KOPT-K1 (cell line): ENCODE measurements around the gene SLC13A2.

Experiments
- H3K27ac ChIP-seq: fragments of 200-600 bp; sonication (generic); 2 replicates; pipeline ENCODE4 v1.5.1; 2016; ENCODE audit warnings: antibody characterized with exemption, mild to moderate bottlenecking, low read depth, low read length; ENCODE audit not compliant: poor library complexity, severe bottlenecking
- H3K36me3 ChIP-seq: fragments of 200-600 bp; sonication (generic); 2 replicates; pipeline ENCODE4 v1.5.1; 2017; ENCODE audit warnings: antibody characterized with exemption, mild to moderate bottlenecking, low read length, moderate library complexity; ENCODE audit not compliant: insufficient read depth
- H3K9me3 ChIP-seq: fragments of 200-600 bp; sonication (generic); 2 replicates; pipeline ENCODE4 v1.5.1; 2017; ENCODE audit warnings: antibody characterized with exemption, low read length, mild to moderate bottlenecking; ENCODE audit not compliant: insufficient read depth, poor library complexity, severe bottlenecking

Gene SLC13A2

DNA sequence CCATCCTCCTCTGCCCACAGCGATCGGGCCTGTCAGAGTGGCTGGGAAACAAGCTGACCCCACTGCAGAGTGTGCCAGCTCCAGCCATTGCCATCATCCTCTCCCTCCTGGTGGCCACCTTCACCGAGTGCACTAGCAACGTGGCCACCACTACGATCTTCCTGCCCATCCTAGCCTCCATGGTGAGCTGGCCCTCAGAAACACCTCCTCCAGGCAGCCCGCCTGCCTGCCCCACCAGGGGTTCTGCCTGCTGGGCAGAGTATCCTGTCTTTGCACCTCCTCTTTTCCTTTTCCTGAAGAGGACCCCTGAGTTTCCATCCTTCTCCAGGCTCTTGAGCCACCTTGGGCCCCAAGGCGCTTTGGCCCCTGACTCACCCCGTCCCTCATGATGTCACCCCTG, 22.2 kb downstream of the SLC13A2 start:
- Histone ChIP-seq H3K27ac (no peak overlapping the region), H3K9me3 (no peaks in the 10 kb centered on the region), H3K36me3 (no peaks in the 10 kb centered on the region)

- H3K36me3 ChIP-seq: no peaks in the 10 kb centered on the region
- no peaks in the 10 kb centered on the region for H3K9me3 ChIP-seq
- no peak overlapping the region for H3K27ac ChIP-seq
Observed at GRCh38 chr17:28497931-28498330, 24.5 kb downstream of the SLC13A2 start.

- Histone ChIP-seq H3K9me3 (no peaks in the 10 kb centered on the region), H3K36me3 (no peaks in the 10 kb centered on the region), H3K27ac (no peak overlapping the region)
Observed at GRCh38 chr17:28498652-28499363, 25.4 kb downstream of the SLC13A2 start.

- no peaks in the 10 kb centered on the region for H3K9me3 ChIP-seq
- no peaks in the 10 kb centered on the region for H3K36me3 ChIP-seq
- H3K27ac ChIP-seq: no peak overlapping the region
Observed at GRCh38 chr17:28499364-28499664, 25.9 kb downstream of the SLC13A2 start.

DNA sequence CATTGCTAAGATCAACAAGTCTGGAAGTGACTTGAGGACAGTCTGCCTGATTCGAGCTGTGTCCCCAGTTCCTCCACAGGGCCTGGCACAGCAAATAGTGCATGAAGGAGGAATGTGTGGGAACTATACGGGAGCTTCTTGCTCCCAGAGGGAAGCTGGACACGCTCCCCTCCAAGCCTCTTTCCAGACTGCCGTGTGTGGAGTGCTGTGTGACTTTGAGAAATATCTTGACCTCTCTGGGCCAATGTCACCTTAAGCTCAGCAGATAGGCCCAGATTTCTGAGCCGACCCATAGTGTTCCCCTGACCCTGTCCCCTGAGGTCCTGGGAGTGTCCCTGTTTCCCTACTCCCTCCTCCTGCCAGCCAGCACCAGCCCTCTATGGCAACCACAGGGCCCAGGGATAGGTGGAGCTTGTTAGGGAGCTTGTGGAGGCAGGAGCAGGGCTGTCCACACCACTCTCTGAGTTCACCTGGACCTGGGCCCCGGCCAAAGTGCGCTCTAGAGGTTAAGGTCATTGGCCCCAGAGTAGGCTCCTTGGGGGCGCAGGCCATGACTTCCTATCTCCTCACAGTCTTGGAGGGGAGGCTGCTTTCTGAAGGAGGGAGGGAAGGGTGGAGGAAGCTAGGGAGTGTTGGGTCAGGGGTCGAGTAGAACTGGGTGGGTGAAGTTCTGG, 26.4 kb downstream of the SLC13A2 start:
- Histone ChIP-seq H3K27ac (no peak overlapping the region), H3K9me3 (no peaks in the 10 kb centered on the region), H3K36me3 (no peaks in the 10 kb centered on the region)

GRCh38 chr17:28500712-28501379, 27.4 kb downstream of the SLC13A2 start:
- H3K27ac ChIP-seq: no peak overlapping the region

GRCh38 chr17:28501421-28502284, 28.2 kb downstream of the SLC13A2 start:
- Histone ChIP-seq H3K27ac (no peak overlapping the region), H3K9me3 (no peaks in the 10 kb centered on the region), H3K36me3 (no peaks in the 10 kb centered on the region)

More at GRCh38 chr17:28500712-28501379, 27.4 kb downstream of the SLC13A2 start:
- Histone ChIP-seq H3K9me3 (no peaks in the 10 kb centered on the region), H3K36me3 (no peaks in the 10 kb centered on the region)

GRCh38 chr17:28503420-28503819, 30.0 kb downstream of the SLC13A2 start:
- Histone ChIP-seq H3K9me3 (no peaks in the 10 kb centered on the region), H3K36me3 (no peaks in the 10 kb centered on the region), H3K27ac (no peak overlapping the region)

GRCh38 chr17:28505986-28506665, 32.7 kb downstream of the SLC13A2 start, which contains the start of gene FOXN1:
FOXN1 (plus strand) TSS chr17:28506348; CDS start chr17:28523970, 17,622 bp downstream.
- no peaks in the 10 kb centered on the region for H3K36me3 ChIP-seq
- H3K9me3 ChIP-seq: no peaks in the 10 kb centered on the region
- H3K27ac ChIP-seq: no peak within 1 kb of the TSS

DNA sequence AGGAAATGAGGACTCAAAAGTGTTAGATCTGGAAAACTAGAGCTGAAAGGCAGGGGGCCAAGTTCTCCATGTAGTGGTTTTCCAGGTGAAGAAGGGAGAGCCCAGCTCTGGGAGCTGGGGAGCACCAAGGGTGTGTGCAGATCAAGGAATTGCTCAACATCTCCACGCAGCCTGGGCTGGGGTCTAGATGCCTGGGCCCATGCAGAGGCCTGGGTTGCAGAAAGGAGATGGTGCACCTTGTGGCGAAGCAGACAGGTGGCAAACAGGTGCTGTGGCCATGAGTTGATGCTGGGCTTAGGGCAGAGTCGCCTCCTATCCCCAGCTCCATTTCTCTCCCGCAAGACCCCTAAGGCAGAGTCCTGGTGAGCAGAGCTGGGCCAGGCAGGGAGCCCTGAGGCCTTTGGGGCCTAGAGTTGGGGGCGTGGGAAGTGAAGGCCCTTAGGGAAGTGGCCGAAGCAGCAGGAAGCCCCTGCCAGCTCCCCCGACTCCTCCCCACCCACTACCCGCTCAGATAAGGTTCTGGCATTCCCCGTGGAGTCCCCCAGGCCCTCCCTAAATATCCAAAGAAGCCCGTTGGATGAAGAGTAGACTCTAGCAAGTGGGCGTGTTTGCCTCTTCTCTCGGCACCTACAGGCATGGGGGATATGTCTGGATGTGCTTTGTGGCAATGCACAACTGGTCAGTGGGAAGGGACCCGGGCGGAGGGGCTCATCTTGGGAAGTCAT, 33.5 kb downstream of the SLC13A2 start:
- Histone ChIP-seq H3K36me3 (no peaks in the 10 kb centered on the region), H3K9me3 (no peaks in the 10 kb centered on the region), H3K27ac (no peak overlapping the region)

DNA sequence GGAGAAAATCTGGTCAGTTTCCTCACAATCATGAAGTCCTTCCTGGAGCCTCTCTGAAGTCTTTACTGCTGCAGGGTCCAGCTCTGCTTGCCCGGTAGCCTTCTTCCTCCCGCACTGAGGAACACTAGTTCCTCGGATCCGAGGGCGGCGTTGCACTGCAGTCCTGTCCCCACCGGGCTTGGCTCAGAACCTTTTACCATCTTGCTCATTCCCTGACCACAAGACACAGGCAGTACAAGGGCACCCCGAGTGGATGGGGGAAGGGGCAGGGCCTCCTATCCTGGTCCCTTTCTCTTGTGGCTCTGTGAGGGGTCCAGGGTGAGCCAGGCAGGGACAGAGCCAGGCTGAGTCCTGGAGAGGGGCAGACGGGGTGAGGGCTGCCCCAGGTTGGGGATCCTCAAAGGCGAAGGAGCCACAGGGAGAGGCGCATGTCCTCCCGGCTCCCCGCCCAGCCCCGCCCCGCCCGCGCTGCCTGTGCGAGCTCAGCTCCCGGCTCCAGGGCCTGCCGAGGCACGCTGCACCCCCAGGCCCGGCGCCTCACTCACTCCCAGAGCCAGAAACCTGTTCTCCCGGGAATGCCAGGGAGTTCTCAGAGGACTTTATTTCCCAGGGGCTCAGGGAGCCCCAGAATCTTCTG, 34.2 kb downstream of the SLC13A2 start:
- Histone ChIP-seq H3K27ac (no peak overlapping the region), H3K9me3 (no peaks in the 10 kb centered on the region), H3K36me3 (no peaks in the 10 kb centered on the region)

- H3K9me3 ChIP-seq: no peaks in the 10 kb centered on the region
- no peak overlapping the region for H3K27ac ChIP-seq
- H3K36me3 ChIP-seq: no peaks in the 10 kb centered on the region
Observed at GRCh38 chr17:28508211-28508724, 34.8 kb downstream of the SLC13A2 start.

DNA sequence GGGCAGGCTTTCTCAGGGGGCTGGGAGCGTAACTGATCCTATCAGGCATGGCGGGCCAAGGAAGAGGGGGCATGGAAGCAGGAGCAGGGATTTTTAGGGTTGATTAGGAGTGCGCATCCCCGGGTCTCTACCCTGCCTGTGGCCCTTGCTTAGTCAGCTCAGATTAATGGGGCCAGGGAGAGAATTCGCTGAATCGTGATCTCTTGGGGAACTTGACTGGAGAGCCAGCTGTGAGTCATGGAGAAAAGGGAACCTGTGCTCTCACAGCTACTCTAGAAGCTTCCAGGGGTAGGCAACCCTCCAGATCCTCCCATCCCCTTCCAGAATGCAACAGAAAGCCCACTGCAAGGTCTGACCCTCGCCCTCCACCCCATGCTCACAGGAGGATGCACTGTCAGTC, 36.3 kb downstream of the SLC13A2 start:
- Histone ChIP-seq H3K36me3 (no peaks in the 10 kb centered on the region), H3K27ac (no peak overlapping the region)

More for the DNA sequence above, 36.3 kb downstream of the SLC13A2 start:
- H3K9me3 ChIP-seq: no peaks in the 10 kb centered on the region
